GM12872 (cell line): Measurements from ENCODE around the gene ARMC5.

Source experiments
- CTCF ChIP-seq: IDR thresholded peaks from 3 replicates; pipeline ENCODE4 v1.5.1; 2011; ENCODE audit warnings: low read depth, mild to moderate bottlenecking, low read length, moderate library complexity; ENCODE audit not compliant: insufficient read depth

ARMC5 gene

GRCh38 chr16:31496670-31497069, 37.4 kb downstream of the ARMC5 start:
- no peak for TF ChIP-seq CTCF

- no peak for TF ChIP-seq CTCF
Observed at GRCh38 chr16:31498493-31498892, 39.2 kb downstream of the ARMC5 start.

- TF ChIP-seq CTCF = no peak
Observed at GRCh38 chr16:31499928-31500327, 40.6 kb downstream of the ARMC5 start.

GRCh38 chr16:31501226-31501965, 42.1 kb downstream of the ARMC5 start:
- no peak for TF ChIP-seq CTCF

- no peak for TF ChIP-seq CTCF
Observed at GRCh38 chr16:31501966-31502348, 42.7 kb downstream of the ARMC5 start.

- TF ChIP-seq CTCF = no peak
Observed at GRCh38 chr16:31502981-31503380, 43.7 kb downstream of the ARMC5 start.

- TF ChIP-seq CTCF = no peak
Observed at GRCh38 chr16:31504159-31504558, 44.9 kb downstream of the ARMC5 start.
